Measurements from ENCODE around the gene GOLGA3. TPM values are rescaled to one million over a fixed set of nuclear protein-coding genes. Genes with fewer than 3 reads are reported as not detected.
"Not testable (repeated sequence)": the region's sequence is repeated elsewhere in the genome, so short reads cannot be mapped to it uniquely, and the experiment has no call there.

Gene GOLGA3
- total RNA-seq, 1 donor from 2014 or later: 44.3 TPM

- TF ChIP-seq CTCF (IDR thresholded peaks at IDR 0.05; ENCODE audit: unreplicated experiment): peak; percentile 29
Measured at GRCh38 chr12:132809391-132809790, 19.3 kb downstream of the GOLGA3 start.

DNA sequence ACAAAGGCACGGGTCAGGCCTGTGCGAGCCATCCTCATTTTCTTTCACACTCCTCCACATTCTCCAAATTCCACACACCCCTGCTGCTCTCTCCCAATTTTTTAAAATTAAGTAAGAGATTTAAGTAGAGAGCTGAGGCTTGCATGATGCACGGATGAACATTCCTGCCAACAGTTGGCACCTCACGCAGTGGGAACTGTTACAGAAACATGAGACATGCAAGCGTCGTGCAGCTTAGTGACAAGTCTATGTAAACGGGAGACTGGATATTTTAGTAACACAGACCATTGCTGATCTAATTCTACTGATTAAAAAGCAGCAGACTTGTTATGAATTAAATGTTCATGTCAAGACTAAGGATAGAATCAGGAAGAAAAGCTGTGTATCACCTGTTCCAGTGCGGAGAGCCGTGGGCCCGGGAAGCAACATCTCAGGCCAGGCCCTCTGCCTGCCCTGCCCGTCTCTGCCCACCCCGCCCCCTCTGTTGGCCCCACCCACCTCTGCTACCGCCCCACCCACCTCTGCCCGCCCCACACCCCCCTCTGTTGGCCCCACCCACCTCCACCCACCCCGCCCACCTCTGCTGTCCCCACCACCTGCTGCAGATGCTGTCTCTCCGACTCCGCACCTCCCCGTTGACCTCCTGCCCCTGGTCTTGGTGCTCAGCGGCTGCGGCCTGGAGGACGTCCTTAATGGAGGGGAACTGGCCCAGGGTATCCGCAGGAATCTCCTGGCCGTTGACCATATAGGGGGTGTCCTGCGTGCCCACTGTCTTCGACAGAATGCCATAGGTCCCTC, 21.2 kb downstream of the GOLGA3 start:
- H3K27me3 Mint-ChIP-seq (ENCODE audit: unreplicated experiment): peaks cover 4% of the 10 kb centered on the region
- H3K27ac Mint-ChIP-seq (ENCODE audit: unreplicated experiment): peak overlapping the region; percentile 24
- no peaks in the 10 kb centered on the region for H3K9me3 Mint-ChIP-seq (ENCODE audit: unreplicated experiment)
- H3K4me1 Mint-ChIP-seq (ENCODE audit: unreplicated experiment): no peaks in the 10 kb centered on the region
- DNase-seq (ENCODE audit: low spot score): no peak
- H3K36me3 Mint-ChIP-seq (ENCODE audit: low read depth, unreplicated experiment): peaks cover 58% of the 10 kb centered on the region
- no peak for TF ChIP-seq CTCF (IDR thresholded peaks at IDR 0.05; ENCODE audit: unreplicated experiment)
- H3K4me3 Mint-ChIP-seq (ENCODE audit: unreplicated experiment): no peak overlapping the region

More at GRCh38 chr12:132809391-132809790, 19.3 kb downstream of the GOLGA3 start:
- not testable (repeated sequence) for H3K27me3 Mint-ChIP-seq (ENCODE audit: unreplicated experiment); H3K27ac Mint-ChIP-seq (ENCODE audit: unreplicated experiment); H3K9me3 Mint-ChIP-seq (ENCODE audit: unreplicated experiment); H3K4me1 Mint-ChIP-seq (ENCODE audit: unreplicated experiment); H3K4me3 Mint-ChIP-seq (ENCODE audit: unreplicated experiment)
- DNase-seq (ENCODE audit: low spot score): peak; percentile 52
- H3K36me3 Mint-ChIP-seq (ENCODE audit: low read depth, unreplicated experiment): peaks cover 56% of the 10 kb centered on the region

- H3K4me1 Mint-ChIP-seq (ENCODE audit: unreplicated experiment): no peaks in the 10 kb centered on the region
- H3K27me3 Mint-ChIP-seq (ENCODE audit: unreplicated experiment): peaks cover 4% of the 10 kb centered on the region
- H3K9me3 Mint-ChIP-seq (ENCODE audit: unreplicated experiment): no peaks in the 10 kb centered on the region
- H3K27ac Mint-ChIP-seq (ENCODE audit: unreplicated experiment): peak overlapping the region; percentile 67
- no peak for DNase-seq (ENCODE audit: low spot score)
- H3K36me3 Mint-ChIP-seq (ENCODE audit: low read depth, unreplicated experiment): peaks cover 56% of the 10 kb centered on the region
- H3K4me3 Mint-ChIP-seq (ENCODE audit: unreplicated experiment): peak overlapping the region; percentile 37
- no peak for TF ChIP-seq CTCF (IDR thresholded peaks at IDR 0.05; ENCODE audit: unreplicated experiment)
Measured at GRCh38 chr12:132806857-132807256, 21.8 kb downstream of the GOLGA3 start.

GRCh38 chr12:132804426-132804861, 24.2 kb downstream of the GOLGA3 start:
- Mint-ChIP-seq H3K27ac (ENCODE audit: unreplicated experiment) (no peak overlapping the region), H3K4me3 (ENCODE audit: unreplicated experiment) (no peak overlapping the region), H3K27me3 (ENCODE audit: unreplicated experiment) (peaks cover 2% of the 10 kb centered on the region), H3K36me3 (ENCODE audit: low read depth, unreplicated experiment) (peaks cover 57% of the 10 kb centered on the region), H3K9me3 (ENCODE audit: unreplicated experiment) (no peaks in the 10 kb centered on the region), H3K4me1 (ENCODE audit: unreplicated experiment) (no peaks in the 10 kb centered on the region)
- no peak for DNase-seq (ENCODE audit: low spot score)
- TF ChIP-seq CTCF (IDR thresholded peaks at IDR 0.05; ENCODE audit: unreplicated experiment): no peak

GRCh38 chr12:132803888-132804287, 24.8 kb downstream of the GOLGA3 start:
- Mint-ChIP-seq H3K27ac (ENCODE audit: unreplicated experiment) (no peak overlapping the region), H3K27me3 (ENCODE audit: unreplicated experiment) (peaks cover 2% of the 10 kb centered on the region), H3K36me3 (ENCODE audit: low read depth, unreplicated experiment) (peaks cover 55% of the 10 kb centered on the region), H3K4me3 (ENCODE audit: unreplicated experiment) (no peak overlapping the region), H3K4me1 (ENCODE audit: unreplicated experiment) (no peaks in the 10 kb centered on the region), H3K9me3 (ENCODE audit: unreplicated experiment) (no peaks in the 10 kb centered on the region)
- no peak for TF ChIP-seq CTCF (IDR thresholded peaks at IDR 0.05; ENCODE audit: unreplicated experiment)
- no peak for DNase-seq (ENCODE audit: low spot score)

All from endothelial cell (in vitro differentiated cells).